Measurements from ENCODE around the gene PCDH9.

Gene PCDH9

DNA sequence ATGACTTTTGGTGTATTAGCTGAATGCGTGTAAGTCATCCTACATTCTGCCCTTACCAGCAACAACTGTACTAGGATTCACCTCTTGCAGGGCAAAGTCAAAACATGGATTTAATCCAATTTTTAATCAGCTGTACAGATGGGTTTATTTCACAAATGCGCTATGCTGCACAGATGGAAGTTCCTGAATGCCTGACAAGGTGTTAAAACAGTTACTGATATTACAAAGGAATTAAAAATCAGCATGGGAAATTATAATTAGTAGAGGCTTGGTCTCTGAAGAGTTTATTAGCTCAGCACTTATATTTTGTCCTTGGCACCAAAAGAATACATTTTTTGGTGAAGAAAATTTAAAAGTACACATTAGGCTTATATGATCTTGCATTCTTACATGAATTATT lies 448.9 kb downstream of the PCDH9 start:
- no peaks in the 10 kb centered on the region for H3K27me3 ChIP-seq (ENCODE audit: insufficient read depth, poor library complexity, severe bottlenecking)
- no peaks in the 10 kb centered on the region for H3K36me3 ChIP-seq (ENCODE audit: low read depth)
- no peak overlapping the region for H3K4me3 ChIP-seq (ENCODE audit: severe bottlenecking)
- H3K9me3 ChIP-seq (ENCODE audit: severe bottlenecking), result no peaks in the 10 kb centered on the region
- no peak for DNase-seq (ENCODE audit: low spot score)
- ATAC-seq (ENCODE audit: low read depth), result no peak
- TF ChIP-seq, protein P1, sequence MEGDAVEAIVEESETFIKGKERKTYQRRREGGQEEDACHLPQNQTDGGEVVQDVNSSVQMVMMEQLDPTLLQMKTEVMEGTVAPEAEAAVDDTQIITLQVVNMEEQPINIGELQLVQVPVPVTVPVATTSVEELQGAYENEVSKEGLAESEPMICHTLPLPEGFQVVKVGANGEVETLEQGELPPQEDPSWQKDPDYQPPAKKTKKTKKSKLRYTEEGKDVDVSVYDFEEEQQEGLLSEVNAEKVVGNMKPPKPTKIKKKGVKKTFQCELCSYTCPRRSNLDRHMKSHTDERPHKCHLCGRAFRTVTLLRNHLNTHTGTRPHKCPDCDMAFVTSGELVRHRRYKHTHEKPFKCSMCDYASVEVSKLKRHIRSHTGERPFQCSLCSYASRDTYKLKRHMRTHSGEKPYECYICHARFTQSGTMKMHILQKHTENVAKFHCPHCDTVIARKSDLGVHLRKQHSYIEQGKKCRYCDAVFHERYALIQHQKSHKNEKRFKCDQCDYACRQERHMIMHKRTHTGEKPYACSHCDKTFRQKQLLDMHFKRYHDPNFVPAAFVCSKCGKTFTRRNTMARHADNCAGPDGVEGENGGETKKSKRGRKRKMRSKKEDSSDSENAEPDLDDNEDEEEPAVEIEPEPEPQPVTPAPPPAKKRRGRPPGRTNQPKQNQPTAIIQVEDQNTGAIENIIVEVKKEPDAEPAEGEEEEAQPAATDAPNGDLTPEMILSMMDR (IDR thresholded peaks at IDR 0.05; ENCODE audit: poor library complexity, severe bottlenecking), result no peak
- H3K27ac ChIP-seq (ENCODE audit: poor library complexity, severe bottlenecking), result no peak overlapping the region
- H3K4me1 ChIP-seq (ENCODE audit: insufficient read depth, poor library complexity, severe bottlenecking), result peaks cover 3% of the 10 kb centered on the region

DNA sequence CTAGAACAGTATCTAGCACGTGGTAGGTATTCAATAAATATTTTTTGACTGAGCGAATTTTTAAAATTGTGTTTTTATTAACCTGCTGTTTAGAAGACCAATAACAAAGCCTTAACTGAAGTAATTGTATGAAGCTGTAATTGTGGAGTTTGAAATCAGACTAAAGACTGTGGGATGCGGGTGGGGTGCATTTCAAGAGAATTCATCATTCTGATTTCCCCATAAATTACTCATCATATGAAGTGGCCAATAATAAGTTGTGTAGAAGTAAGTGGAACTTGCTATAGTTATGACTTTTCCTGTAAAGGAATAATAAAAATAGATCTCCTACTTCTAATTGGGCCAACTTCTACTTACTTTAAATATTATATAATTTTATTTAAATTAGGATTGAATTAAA lies 449.3 kb downstream of the PCDH9 start:
- TF ChIP-seq, protein P1 (IDR thresholded peaks at IDR 0.05; ENCODE audit: poor library complexity, severe bottlenecking), result no peak
- Histone ChIP-seq H3K36me3 (ENCODE audit: low read depth) (no peaks in the 10 kb centered on the region), H3K4me1 (ENCODE audit: insufficient read depth, poor library complexity, severe bottlenecking) (peaks cover 3% of the 10 kb centered on the region)

DNA sequence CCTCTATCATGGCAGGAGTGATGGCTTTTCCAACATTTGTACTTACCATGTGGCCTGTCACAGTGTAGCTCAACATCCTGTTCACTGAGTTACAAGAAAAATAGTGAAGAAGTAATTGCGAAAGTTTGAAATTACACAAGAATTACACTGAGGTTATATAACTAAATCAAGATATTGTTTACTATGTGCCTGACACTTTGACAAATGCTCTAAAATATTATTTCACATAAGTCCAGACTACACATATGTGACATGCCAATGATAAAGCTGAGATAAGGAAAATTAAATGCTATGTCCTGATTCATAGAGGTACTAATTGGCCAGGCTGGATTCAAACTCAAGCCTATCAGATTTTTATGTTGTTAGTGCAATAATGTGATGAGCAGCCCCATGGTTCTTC lies 451.7 kb downstream of the PCDH9 start:
- Histone ChIP-seq H3K36me3 (ENCODE audit: low read depth) (no peaks in the 10 kb centered on the region), H3K9me3 (ENCODE audit: severe bottlenecking) (no peaks in the 10 kb centered on the region), H3K4me3 (ENCODE audit: severe bottlenecking) (no peak overlapping the region), H3K27ac (ENCODE audit: poor library complexity, severe bottlenecking) (no peak overlapping the region), H3K4me1 (ENCODE audit: insufficient read depth, poor library complexity, severe bottlenecking) (peaks cover 3% of the 10 kb centered on the region), H3K27me3 (ENCODE audit: insufficient read depth, poor library complexity, severe bottlenecking) (no peaks in the 10 kb centered on the region)
- DNase-seq (ENCODE audit: low spot score), result no peak
- TF ChIP-seq, protein P1 (IDR thresholded peaks at IDR 0.05; ENCODE audit: poor library complexity, severe bottlenecking), result no peak
- ATAC-seq (ENCODE audit: low read depth), result no peak

More for the DNA sequence above, 449.3 kb downstream of the PCDH9 start:
- DNase-seq (ENCODE audit: low spot score) (no peak), ATAC-seq (ENCODE audit: low read depth) (peak; percentile 64; the same call in 2 of the 3 replicates)
- Histone ChIP-seq H3K27ac (ENCODE audit: poor library complexity, severe bottlenecking) (no peak overlapping the region), H3K9me3 (ENCODE audit: severe bottlenecking) (no peaks in the 10 kb centered on the region), H3K27me3 (ENCODE audit: insufficient read depth, poor library complexity, severe bottlenecking) (no peaks in the 10 kb centered on the region), H3K4me3 (ENCODE audit: severe bottlenecking) (no peak overlapping the region)

DNA sequence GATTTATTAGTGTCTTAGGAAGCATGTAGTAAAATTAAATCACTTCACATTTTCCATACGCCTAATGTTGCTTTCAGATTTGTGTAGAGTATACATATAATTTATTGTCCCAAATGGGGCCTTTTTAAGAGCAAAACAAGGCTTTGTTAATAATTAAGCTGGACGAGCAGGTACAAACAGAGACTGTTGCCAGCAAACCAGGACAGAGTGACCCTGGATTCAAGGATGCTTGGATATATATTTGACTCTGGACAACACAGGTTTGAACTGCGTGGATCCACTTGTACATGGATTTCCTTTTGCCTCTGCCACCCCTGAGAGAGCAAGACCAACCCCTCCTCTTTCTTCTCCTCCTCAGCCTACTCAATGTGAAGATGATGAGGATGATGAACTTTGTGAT lies 454.9 kb downstream of the PCDH9 start:
- H3K9me3 ChIP-seq (ENCODE audit: severe bottlenecking), result no peaks in the 10 kb centered on the region
- no peaks in the 10 kb centered on the region for H3K27me3 ChIP-seq (ENCODE audit: insufficient read depth, poor library complexity, severe bottlenecking)
- no peaks in the 10 kb centered on the region for H3K36me3 ChIP-seq (ENCODE audit: low read depth)
- no peaks in the 10 kb centered on the region for H3K4me1 ChIP-seq (ENCODE audit: insufficient read depth, poor library complexity, severe bottlenecking)
- no peak for ATAC-seq (ENCODE audit: low read depth)
- no peak overlapping the region for H3K4me3 ChIP-seq (ENCODE audit: severe bottlenecking)
- TF ChIP-seq, protein P1 (IDR thresholded peaks at IDR 0.05; ENCODE audit: poor library complexity, severe bottlenecking), result no peak
- no peak for DNase-seq (ENCODE audit: low spot score)
- H3K27ac ChIP-seq (ENCODE audit: poor library complexity, severe bottlenecking), result no peak overlapping the region

DNA sequence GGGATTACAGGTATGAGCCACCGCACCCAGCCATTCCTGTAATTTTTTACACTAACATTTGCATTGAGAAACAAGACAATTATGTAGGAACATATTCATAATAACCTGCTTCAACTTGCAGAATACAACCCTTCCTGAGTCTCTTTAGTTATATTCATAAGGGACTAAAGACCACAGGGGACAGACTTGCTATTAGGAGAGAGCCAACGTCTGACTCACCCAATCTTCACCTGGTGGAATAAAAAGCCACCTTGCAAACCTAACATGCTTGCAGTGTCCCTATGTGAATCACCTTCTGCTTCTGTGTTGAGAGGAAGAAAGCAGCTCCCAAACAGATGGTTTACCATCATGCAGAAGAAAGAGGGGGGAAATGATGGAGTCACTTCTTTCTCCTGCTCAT lies 456.1 kb downstream of the PCDH9 start:
- Histone ChIP-seq H3K4me1 (ENCODE audit: insufficient read depth, poor library complexity, severe bottlenecking) (no peaks in the 10 kb centered on the region), H3K36me3 (ENCODE audit: low read depth) (no peaks in the 10 kb centered on the region), H3K27me3 (ENCODE audit: insufficient read depth, poor library complexity, severe bottlenecking) (no peaks in the 10 kb centered on the region), H3K4me3 (ENCODE audit: severe bottlenecking) (no peak overlapping the region), H3K27ac (ENCODE audit: poor library complexity, severe bottlenecking) (no peak overlapping the region), H3K9me3 (ENCODE audit: severe bottlenecking) (no peaks in the 10 kb centered on the region)
- ATAC-seq (ENCODE audit: low read depth), result no peak
- no peak for DNase-seq (ENCODE audit: low spot score)
- TF ChIP-seq, protein P1 (IDR thresholded peaks at IDR 0.05; ENCODE audit: poor library complexity, severe bottlenecking), result no peak
